ELR (cell line): ENCODE measurements around the gene PTPN13.

Experiments used
- DNase-seq: peaks from one replicate; pipeline ENCODE4 v3.0.0-alpha.2; 2015; ENCODE audit warnings: low read depth

PTPN13 gene, protein sequence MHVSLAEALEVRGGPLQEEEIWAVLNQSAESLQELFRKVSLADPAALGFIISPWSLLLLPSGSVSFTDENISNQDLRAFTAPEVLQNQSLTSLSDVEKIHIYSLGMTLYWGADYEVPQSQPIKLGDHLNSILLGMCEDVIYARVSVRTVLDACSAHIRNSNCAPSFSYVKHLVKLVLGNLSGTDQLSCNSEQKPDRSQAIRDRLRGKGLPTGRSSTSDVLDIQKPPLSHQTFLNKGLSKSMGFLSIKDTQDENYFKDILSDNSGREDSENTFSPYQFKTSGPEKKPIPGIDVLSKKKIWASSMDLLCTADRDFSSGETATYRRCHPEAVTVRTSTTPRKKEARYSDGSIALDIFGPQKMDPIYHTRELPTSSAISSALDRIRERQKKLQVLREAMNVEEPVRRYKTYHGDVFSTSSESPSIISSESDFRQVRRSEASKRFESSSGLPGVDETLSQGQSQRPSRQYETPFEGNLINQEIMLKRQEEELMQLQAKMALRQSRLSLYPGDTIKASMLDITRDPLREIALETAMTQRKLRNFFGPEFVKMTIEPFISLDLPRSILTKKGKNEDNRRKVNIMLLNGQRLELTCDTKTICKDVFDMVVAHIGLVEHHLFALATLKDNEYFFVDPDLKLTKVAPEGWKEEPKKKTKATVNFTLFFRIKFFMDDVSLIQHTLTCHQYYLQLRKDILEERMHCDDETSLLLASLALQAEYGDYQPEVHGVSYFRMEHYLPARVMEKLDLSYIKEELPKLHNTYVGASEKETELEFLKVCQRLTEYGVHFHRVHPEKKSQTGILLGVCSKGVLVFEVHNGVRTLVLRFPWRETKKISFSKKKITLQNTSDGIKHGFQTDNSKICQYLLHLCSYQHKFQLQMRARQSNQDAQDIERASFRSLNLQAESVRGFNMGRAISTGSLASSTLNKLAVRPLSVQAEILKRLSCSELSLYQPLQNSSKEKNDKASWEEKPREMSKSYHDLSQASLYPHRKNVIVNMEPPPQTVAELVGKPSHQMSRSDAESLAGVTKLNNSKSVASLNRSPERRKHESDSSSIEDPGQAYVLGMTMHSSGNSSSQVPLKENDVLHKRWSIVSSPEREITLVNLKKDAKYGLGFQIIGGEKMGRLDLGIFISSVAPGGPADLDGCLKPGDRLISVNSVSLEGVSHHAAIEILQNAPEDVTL (N-terminal part only)

DNA sequence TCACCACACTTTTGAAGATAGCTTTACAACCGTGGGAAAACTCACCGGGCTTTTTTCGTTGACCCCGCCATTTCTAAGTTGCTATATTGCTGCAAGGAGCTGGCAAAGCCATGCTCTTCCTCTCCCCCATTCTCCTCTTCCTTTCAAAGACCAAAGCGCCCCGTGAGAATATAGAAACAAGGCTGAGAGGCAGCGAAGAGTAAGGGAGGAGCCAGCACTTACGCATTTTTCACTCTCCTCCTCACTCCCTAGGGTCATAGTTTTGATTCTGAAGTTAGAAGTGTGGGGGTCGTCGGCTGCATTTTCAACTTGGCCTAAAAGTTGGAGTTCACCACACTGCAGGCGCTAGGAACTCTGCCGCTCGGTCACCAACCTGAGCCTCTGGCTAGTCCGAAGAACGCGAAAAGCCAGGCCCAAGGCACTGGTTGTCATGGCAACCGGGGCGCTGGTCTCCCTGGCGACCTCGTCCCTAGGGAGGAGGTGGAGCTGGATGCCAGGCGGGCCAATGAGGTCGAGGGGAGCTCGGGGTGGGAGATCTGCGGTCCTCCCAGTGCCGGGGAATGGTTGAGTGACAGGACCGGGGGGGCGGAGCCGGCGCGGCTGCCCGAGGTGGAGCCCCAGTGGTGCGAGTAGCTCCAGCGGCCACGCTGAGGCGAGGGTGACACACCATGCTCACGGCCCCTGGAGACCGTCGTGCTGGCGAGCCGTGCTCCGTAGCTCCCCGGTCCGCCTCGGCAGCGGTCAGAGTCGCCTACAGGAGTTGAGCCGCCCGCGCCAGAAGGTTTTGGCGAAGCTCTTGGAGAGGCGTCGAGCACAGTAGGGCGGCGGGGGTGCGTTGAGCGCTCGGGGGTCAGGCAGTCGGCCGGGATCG lies at the start of gene PTPN13:
TSS of gene PTPN13 (plus strand) at position 628 of the 871 bp plus-strand sequence. CDS start 40,942 bp downstream, outside the sequence.
- DNase-seq, result peak; percentile 98

DNA sequence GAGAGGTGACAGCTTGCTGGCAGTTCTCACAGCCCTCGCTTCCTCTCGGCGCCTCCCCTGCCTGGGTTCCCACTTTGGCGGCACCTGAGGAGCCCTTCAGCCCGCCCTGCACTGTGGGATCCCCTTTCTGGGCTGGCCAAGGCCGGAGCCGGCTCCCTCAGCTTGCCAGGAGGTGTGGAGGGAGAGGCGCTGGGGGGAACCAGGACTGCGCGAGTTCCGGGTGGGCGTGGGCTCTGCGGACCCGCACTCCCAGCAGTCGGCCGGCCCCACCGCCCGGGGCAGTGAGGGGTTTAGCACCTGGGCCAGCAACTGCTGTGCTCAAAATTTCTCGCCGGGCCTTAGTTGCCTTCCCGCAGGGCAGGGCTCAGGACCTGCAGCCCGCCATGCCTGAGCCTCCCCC lies 47.0 kb upstream of the PTPN13 start:
- no peak for DNase-seq

DNA sequence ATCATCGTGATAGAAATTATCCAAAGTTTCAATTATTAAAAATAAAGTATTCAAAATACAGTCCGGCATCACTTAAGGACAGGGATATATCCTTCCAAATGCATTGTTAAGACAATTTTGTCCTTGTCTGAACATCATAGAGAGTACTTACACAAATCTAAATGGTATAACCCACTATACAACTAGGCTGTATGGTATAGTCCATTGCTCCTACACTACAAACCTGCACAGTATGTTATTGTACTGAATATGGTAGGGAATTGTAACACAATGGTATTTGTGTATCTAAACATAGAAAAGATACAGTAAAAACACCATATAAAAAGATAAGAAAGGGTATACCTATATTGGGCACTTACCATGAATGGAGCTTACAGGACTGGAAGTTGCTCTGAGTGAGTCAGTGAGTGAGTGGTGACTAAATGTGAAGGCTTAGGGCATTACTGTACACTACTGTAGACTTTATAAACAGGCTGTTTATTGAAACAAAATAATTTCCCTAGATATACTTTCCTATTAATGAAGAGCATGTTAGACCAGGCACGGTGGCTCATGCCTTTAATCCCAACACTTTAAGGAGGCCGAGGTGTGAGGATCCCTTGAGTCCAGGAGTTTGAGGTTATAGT lies 44.8 kb upstream of the PTPN13 start:
- DNase-seq, result peak; percentile 65

DNA sequence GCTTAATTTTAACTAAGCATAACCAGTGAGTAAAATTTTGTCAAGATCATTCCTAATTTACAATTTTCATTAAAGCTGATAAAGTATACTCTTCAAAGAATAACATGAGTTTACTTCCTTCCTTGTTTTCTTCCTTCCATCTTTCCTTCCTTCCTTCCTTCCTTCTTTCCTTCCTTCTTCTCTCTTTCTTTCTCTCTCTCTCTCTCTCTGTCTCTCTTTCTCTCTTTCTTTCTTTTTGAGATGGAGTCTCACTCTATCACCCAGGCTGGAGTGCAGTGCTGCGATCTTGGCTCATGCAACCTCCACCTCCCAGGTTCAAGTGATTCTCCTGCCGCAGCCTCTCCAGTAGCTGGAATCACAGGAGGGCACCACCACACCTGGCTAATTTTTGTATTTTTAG lies 42.7 kb upstream of the PTPN13 start:
- DNase-seq, result no peak

DNA sequence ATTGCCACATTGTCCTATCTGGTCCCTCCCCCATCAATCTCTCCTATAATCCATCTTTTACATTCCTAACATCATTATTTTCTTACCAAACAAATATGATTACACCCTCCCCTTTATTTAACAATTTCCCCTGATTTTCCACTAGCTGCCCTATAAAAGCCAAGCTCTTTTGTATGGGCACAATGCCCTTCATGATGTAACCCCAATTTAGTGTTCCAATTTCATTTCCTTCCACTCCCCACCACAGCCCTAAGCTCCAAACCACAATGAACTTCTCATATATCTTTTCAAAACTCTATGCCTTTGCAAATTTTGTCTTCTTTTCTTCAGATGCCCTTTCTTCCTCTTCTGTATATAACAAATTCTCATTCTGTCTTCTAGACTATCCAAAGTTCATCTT lies 39.5 kb upstream of the PTPN13 start:
- no peak for DNase-seq

DNA sequence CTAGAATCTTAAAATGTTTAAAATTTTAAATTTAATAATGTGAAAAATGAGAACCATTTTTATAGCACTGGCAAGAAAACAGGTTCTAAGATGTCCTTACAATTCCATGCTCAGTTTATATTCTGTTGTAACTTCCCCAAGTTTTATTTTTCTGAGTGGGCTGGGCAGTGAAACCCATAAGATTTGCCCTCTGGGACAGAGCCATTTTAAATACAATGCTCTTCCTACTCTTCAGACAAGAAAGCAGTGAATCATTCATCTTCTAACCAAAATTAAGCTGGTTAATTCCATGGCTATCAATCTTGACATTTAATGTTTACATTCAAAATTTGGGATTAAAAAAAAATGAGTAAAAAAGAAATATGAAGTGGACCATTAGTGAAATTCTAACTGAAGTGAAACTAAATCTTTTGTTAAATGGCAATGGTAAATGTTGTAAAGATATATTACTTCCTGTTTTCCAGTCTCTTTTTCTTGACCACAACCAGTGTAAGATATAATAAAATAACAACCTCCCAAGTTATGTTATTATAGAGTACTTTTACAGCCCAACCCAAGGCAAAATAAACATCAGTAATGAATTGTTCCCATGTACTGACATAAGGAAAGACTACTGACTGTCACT lies 37.2 kb upstream of the PTPN13 start:
- DNase-seq, result peak; percentile 7

DNA sequence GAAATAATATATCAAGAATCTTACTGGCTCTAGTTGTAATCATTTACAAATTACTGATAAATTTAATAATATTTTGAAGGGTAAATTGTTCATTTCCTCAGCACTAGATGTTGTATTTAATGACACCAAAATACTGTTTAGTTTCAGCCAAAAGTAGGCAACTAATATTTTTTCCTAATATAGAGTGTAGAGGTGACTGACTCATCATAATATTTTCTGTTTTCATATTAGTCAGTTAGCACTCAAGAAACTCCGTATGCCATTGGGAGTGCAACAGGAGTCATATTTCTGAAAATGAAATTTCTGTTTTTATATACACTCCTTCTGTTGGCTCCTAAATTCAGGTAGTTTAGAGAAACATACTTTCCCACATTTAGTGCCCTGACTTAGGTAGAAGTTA lies 36.6 kb upstream of the PTPN13 start:
- peak; percentile 9 for DNase-seq

DNA sequence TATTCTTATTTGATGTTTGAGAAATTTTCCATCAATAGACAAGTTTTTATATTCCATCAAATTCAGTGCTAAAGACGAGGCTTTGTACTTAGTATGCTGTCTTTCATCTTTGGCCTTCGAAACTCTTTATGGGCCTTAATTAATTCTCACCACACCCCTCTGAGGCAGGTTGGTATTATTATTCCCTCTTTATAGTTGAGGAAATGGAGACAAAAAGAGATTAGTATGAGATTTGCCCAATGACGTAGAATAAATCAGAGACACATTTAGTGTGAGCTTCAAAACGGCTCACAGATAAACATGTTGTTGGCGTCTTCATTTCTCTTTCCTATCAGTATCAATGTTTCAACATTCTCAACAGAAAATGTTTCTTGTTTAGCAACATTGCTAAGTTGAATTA lies 35.9 kb upstream of the PTPN13 start:
- DNase-seq, result no peak

DNA sequence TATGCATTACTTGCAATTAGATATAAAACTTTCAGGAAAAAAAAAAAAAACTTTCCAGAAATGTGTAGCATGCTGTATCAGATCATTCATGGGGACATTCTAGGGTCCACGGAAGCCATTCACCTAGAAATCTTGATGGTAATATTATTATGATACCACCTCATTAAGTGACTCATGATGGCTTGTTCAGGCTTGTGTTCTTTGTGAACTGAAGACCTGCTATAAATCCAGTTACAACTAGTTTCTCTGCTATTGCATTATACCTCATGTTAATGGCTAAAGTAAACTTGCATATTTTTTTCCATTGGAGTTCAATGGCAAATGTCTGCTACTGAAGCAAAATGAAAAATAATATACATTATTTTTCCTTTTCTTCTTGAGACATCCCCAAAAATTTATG lies 35.3 kb upstream of the PTPN13 start:
- no peak for DNase-seq

DNA sequence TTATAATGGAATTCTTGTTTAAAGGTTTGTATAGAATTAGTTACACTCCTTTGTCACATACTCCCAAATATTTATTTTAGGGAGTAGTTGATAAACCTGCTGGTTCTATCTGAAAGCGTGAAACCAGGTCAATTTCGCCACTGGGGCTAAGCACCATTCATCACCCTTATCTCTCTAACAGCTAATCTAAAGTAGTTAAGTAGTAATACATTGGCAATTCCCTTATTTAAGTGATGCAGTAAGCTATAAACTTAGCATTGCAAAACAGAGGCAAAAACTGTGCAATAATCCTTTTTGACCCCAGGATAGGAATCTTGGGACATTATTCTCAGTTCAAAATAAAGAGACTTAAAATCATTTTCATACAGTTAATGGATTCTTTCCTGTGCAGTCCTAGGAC lies 33.7 kb upstream of the PTPN13 start:
- no peak for DNase-seq

DNA sequence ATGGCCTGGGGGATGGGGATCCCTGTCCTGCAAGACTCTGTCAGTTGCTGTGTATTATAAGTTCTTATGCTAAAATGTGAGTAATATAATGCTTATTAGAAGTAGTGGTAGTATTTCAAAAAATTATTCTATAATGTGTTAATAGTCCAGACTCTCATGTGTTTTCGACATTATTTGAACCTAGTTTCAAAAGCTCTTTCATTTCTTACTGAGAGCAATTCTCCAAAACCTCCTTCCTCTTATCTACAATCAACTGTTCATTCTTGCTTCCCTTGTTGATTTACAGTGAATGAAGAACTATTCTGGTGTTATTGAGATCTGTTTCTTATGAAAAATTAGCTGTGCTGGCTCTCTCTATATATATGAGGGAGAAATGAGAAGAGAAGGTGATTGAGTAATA lies 32.9 kb upstream of the PTPN13 start:
- DNase-seq, result no peak

DNA sequence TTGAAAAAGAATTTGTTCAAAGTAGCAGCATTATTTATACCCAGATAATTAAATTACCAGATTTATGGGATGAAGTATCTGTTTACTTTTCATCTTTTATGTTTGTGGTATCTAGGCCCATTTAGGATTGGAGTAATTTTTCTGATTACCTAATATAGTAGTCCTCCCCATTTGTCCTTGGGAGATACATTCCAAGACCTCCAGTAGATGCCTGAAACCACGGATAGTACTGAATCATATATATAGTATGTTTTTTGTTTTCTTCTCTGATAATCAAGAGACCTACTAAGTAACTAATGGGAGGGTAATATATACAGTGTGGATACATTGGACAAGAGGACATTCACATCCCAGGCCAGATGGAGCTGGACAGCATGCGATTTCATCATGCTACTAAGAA lies 30.7 kb upstream of the PTPN13 start:
- DNase-seq, result no peak

DNA sequence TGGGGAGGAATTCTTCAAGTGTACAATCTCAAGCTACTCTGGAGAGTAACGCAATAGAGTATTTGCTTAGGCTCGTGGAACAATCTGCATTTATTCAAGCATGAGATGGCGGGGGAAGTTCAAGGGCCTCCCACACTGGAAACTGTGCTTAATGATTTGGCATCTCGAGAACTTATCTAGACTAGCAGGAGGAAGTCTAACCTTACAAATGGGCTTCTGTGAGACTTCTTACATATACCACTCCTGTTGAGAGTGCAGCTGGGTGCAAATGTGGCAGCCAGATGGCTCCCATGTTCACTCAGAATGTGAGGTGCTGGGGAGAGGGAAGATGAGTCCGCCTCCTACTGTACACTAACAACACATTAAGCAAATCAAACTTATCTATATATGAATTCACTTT lies 29.3 kb upstream of the PTPN13 start:
- DNase-seq, result no peak

DNA sequence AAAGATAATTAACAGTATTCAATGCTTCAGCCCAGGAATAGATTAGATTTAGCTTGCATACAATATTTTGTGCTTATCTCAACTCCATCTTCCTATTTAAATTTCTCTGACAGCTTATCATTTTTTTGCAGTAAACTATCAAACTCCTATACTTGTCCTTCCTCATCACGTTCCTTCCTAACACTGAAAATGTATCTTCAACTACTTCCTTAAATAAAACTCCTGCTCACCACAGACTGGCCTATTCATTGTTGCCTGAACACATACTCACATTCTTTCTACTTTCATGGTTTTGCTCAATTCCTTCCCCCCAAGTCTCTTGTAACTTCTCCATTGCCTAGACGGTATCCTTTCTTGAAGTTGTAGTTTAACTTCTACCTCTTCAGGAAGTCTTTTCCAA lies 28.5 kb upstream of the PTPN13 start:
- no peak for DNase-seq

DNA sequence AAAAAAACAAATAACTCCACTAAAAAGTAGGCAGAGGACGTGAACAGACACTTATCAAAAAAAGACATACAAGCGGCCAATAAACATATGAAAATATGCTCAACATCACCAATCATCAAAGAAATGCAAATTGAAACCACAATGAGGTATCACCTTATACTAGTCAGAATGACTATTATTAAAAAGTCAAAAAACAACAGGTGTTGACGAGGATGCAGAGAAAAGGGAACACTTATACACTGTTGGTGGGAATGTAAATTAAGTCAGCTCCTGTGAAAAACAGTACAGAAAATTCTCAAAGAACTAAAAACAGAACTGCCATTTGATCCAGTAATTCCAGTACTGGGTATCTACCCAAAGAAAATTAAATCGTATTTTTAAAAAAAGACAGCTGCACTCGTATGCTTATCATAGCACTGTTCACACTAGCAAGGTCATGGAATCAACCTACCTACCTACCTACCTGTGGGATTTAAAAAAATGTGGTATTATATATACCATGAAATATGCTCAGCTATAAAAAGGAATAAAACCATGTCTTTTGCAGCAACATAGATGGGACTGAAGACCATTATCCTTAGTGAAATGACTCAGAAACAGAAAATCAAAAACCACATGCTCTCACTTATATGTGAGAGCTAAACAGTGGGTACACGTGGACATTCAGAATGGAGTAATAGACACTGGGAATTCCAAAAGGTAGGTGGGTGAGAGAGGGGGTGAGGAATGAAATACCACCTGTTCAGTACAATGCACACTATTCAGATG lies 24.8 kb upstream of the PTPN13 start:
- DNase-seq, result no peak

DNA sequence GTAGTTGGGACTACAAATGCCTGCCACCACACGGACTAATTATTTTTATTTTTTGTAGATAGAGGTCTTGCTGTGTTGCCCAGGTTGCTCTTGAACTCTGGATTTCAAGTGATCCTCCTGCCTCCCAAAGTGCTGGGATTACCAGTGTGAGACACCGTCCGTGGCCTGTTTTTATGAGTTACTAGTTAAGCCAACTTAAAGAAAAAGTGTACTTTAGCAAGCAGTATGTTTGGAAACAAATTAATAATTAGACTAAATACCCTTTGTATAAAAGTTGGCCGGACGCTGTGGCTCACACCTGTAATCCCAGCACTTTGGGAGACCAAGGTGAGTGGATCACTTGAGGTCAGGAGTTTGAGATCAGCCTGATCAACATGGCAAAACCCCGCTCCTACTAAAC lies 14.2 kb upstream of the PTPN13 start:
- no peak for DNase-seq

DNA sequence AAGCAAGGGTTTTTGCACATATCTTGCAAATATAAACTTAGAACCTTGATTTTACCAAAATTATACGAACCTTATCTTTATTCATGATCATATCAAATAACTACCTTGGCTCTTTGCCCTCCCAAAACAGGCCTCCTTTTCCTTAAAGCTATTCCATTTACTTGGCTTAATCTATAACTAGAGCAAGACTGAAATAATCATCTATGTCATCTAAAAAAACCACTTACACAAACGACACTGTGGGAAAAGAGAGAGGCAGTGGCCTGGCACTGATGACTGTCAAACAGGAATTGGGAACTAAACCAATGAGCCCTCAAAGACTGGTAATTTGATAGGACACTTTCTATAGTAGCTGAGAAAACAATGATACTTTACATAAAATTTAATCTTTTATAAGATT lies 11.7 kb upstream of the PTPN13 start:
- DNase-seq, result no peak

DNA sequence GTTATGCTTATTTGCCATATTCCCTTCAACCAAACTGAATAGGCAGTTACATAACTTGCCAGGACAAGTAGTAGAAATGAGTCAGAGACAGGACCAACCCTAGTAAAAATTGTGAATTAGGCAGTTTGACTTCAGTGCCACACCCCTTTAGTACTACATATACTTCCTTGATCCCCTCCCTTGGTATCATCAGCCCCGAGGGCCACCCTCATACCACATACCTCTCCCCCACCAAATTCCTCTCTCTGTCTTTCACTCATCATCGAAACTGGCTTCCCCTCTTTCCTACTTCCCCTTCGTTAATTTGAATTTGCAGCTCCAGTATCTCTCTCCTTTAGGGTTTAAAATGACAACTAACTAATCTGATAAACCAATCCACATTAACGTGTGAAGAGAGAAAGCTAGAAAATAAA lies 7.9 kb upstream of the PTPN13 start:
- DNase-seq, result peak; percentile 7

DNA sequence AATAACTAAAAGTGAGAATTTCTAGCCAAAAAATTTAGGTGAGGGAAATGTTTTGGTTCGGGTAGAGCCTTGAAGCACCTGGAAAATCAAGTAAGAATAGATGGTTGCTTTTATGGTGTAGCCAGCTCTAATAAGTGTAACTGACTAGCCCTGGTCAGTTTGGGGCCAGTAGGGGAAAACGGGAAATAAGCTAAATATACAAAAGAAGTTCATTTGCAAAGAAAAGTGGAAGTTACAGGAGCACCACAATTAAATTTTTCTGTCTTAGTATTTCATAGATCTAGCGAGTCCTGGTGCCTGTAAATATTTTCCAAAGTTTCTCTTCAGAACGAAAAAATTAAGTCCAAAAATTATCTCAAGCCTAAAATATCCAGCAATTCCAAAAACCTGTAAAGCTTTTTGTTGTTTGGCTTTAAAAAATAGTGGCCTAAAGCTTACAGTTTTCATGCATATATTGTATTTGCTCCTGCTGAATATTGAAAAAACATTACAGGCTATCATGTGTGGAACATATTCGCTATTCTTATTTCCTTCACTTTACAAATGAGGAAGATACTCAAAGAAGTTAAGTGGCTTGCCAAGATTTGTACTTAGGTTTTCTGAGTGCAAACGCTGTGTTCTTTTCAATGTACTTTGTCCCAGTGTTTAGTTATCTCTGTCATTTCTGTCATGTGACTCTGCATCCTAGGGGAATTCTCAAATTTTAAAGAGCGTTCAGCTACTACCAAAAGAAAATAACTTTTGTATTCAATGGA lies 7.3 kb upstream of the PTPN13 start:
- DNase-seq, result no peak
